Ishikawa (cell line): ENCODE measurements around the gene DOCK6.

Experiments
- CEBPB ChIP-seq: IDR thresholded peaks from 2 replicates; pipeline ENCODE4 v1.6.1; 2012
- CREB1 ChIP-seq: IDR thresholded peaks from 2 replicates; pipeline ENCODE4 v1.6.1; 2012; ENCODE audit warnings: low read depth
- EGR1 ChIP-seq: IDR thresholded peaks from 2 replicates; pipeline ENCODE4 v1.6.1; 2012
- EP300 ChIP-seq: IDR thresholded peaks from 2 replicates; pipeline ENCODE4 v1.6.1; 2012; ENCODE audit warnings: borderline replicate concordance
- FOXM1 ChIP-seq: IDR thresholded peaks from 2 replicates; pipeline ENCODE4 v1.6.1; 2012; ENCODE audit warnings: low read depth, borderline replicate concordance
- MAX ChIP-seq: IDR thresholded peaks from 2 replicates; pipeline ENCODE4 v1.6.1; 2012
- NFIC ChIP-seq: IDR thresholded peaks from 2 replicates; pipeline ENCODE4 v1.6.1; 2012
- RAD21 ChIP-seq: IDR thresholded peaks from 2 replicates; pipeline ENCODE4 v1.6.1; 2012; ENCODE audit warnings: low read depth
- REST ChIP-seq: IDR thresholded peaks from 2 replicates; pipeline ENCODE4 v1.6.1; 2012; ENCODE audit warnings: low read depth, mild to moderate bottlenecking
- TAF1 ChIP-seq: IDR thresholded peaks from 2 replicates; pipeline ENCODE4 v1.6.1; 2012; ENCODE audit warnings: low read depth, mild to moderate bottlenecking
- TCF12 ChIP-seq: IDR thresholded peaks from 2 replicates; pipeline ENCODE4 v1.6.1; 2012; ENCODE audit warnings: low read depth
- TEAD4 ChIP-seq: IDR thresholded peaks from 2 replicates; pipeline ENCODE4 v1.6.1; 2012
- USF1 ChIP-seq: IDR thresholded peaks from 2 replicates; pipeline ENCODE4 v1.6.1; 2012
- YY1 ChIP-seq: IDR thresholded peaks from 2 replicates; pipeline ENCODE4 v1.6.1; 2012; ENCODE audit warnings: low read depth
- ZBTB7A ChIP-seq: IDR thresholded peaks from 2 replicates; pipeline ENCODE4 v1.6.1; 2012; ENCODE audit warnings: low read depth

The DOCK6 gene

GRCh38 chr19:11291991-11292390, 29.7 kb upstream of the DOCK6 start:
- TF ChIP-seq CEBPB (no peak), ZBTB7A (no peak), EP300 (no peak), USF1 (no peak), TCF12 (no peak), TAF1 (no peak), TEAD4 (no peak), NFIC (no peak), FOXM1 (no peak), EGR1 (no peak), CREB1 (no peak), MAX (no peak), REST (no peak), YY1 (no peak), RAD21 (no peak)

GRCh38 chr19:11291415-11291814, 29.1 kb upstream of the DOCK6 start:
- TF ChIP-seq FOXM1 (no peak), CREB1 (no peak), YY1 (no peak), MAX (no peak), RAD21 (no peak), TAF1 (no peak), TCF12 (no peak), EP300 (no peak)

GRCh38 chr19:11290256-11290655, 27.9 kb upstream of the DOCK6 start:
- no peak for TF ChIP-seq REST
- no peak for TF ChIP-seq CEBPB
- TF ChIP-seq FOXM1 = no peak
- no peak for TF ChIP-seq ZBTB7A
- no peak for TF ChIP-seq TAF1
- no peak for TF ChIP-seq TEAD4
- no peak for TF ChIP-seq EP300

GRCh38 chr19:11288349-11288748, 26.0 kb upstream of the DOCK6 start:
- TF ChIP-seq NFIC = no peak
- TF ChIP-seq RAD21 = peak; percentile 32; the same call in 1 of the 2 replicates

GRCh38 chr19:11286312-11286974, 24.1 kb upstream of the DOCK6 start:
- no peak for TF ChIP-seq EP300
- no peak for TF ChIP-seq MAX
- no peak for TF ChIP-seq REST
- no peak for TF ChIP-seq TEAD4
- no peak for TF ChIP-seq RAD21
- no peak for TF ChIP-seq NFIC
- TF ChIP-seq USF1 = no peak
- no peak for TF ChIP-seq EGR1
- no peak for TF ChIP-seq FOXM1
- TF ChIP-seq ZBTB7A = no peak
- TF ChIP-seq TCF12 = no peak
